Tibial artery (tissue), 4 donors: ENCODE data around the gene EFCAB6.

Experiments used
- DNase-seq, 2 donors: peaks; one replicate each; pipeline ENCODE4 v3.0.0-alpha.2; 2019
- H3K27ac ChIP-seq, 2 donors: fragments of 200-600 bp; sonication (generic) in 1 of 2; 1 replicate in 1 of 2; 2 replicates in 1 of 2; pipeline ENCODE4 v1.5.1; 2018 to 2019; ENCODE audit warnings: mild to moderate bottlenecking in 1 of 2
- H3K27me3 ChIP-seq, 2 donors: fragments of 200-600 bp; sonication (generic) in 1 of 2; one replicate each; pipeline versions ENCODE4 v1.5.1 to v1.6.0; 2016 to 2019
- H3K36me3 ChIP-seq, 3 donors: fragments of 200-600 bp; sonication (generic) in 2 of 3; one replicate each; pipeline ENCODE4 v1.5.1; 2016 to 2019; ENCODE audit warnings: mild to moderate bottlenecking in 2 of 3
- H3K4me1 ChIP-seq, 4 donors: fragments of 200-600 bp; sonication (generic) in 2 of 4; 1 replicate in 3 of 4; 2 replicates in 1 of 4; pipeline ENCODE4 v1.5.1; 2016 to 2019
- H3K4me3 ChIP-seq, 2 donors: fragments of 200-600 bp; sonication (generic) in 1 of 2; 1 replicate in 1 of 2; 2 replicates in 1 of 2; pipeline ENCODE4 v1.5.1; 2018 to 2019; ENCODE audit warnings: mild to moderate bottlenecking in 2 of 2
- H3K9me3 ChIP-seq, 3 donors: fragments of 200-600 bp; sonication (generic) in 1 of 3; one replicate each; pipeline ENCODE4 v1.5.1; 2016 to 2019
- CTCF ChIP-seq, 2 experiments: fragments of 200-600 bp in 1 of 2; fragments of 450-650 bp in 1 of 2; IDR thresholded peaks; one replicate each; pipeline ENCODE4 v1.5.1; 2017 to 2019; ENCODE audit warnings: antibody characterized with exemption in 2 of 2, mild to moderate bottlenecking in 1 of 2, moderate library complexity in 1 of 2
- intact Hi-C: fragments of 100-400 bp; cut with DNase I; formaldehyde crosslinking; loops from one replicate; pipeline ENCODE4 v1.15.0; 2023; ENCODE audit warnings: low total_unique reads

The EFCAB6 gene

GRCh38 chr22:43561415-43562178 is 250.5 kb downstream of the EFCAB6 start:
- Histone ChIP-seq H3K9me3 (peaks cover 0 to 11% (median 6%) of the 10 kb centered on the region in 3 donors), H3K27ac (no peak overlapping the region), H3K4me3 (no peak overlapping the region), H3K27me3 (peaks cover 0 to 3% of the 10 kb centered on the region in 2 donors), H3K4me1 (no peaks in the 10 kb centered on the region), H3K36me3 (no peaks in the 10 kb centered on the region)
- no peak for DNase-seq
- intact Hi-C loops, result no loop called here
- no peak for TF ChIP-seq CTCF (IDR thresholded peaks at IDR 0.05)

GRCh38 chr22:43560651-43561050 is 251.5 kb downstream of the EFCAB6 start:
- TF ChIP-seq CTCF (IDR thresholded peaks at IDR 0.05), result no peak
- Histone ChIP-seq H3K36me3 (no peaks in the 10 kb centered on the region), H3K27me3 (peaks cover 0 to 3% of the 10 kb centered on the region in 2 donors), H3K4me1 (no peaks in the 10 kb centered on the region), H3K9me3 (peaks cover 0 to 11% (median 6%) of the 10 kb centered on the region in 3 donors), H3K4me3 (no peak overlapping the region), H3K27ac (no peak overlapping the region)
- DNase-seq, result no peak
- intact Hi-C loops, result no loop called here

- TF ChIP-seq CTCF (IDR thresholded peaks at IDR 0.05), result no peak
- Histone ChIP-seq H3K27me3 (no peaks in the 10 kb centered on the region), H3K4me1 (no peaks in the 10 kb centered on the region), H3K27ac (no peak overlapping the region), H3K4me3 (no peak overlapping the region), H3K36me3 (no peaks in the 10 kb centered on the region), H3K9me3 (peaks cover 0 to 6% (median 5%) of the 10 kb centered on the region in 3 donors)
- DNase-seq, result no peak
- intact Hi-C loops, result no loop called here
Observed at GRCh38 chr22:43555561-43556515, 256.3 kb downstream of the EFCAB6 start.

GRCh38 chr22:43554694-43555365 is 257.3 kb downstream of the EFCAB6 start:
- Histone ChIP-seq H3K9me3 (peaks cover 0 to 6% (median 5%) of the 10 kb centered on the region in 3 donors), H3K27me3 (no peaks in the 10 kb centered on the region), H3K4me3 (no peak overlapping the region), H3K36me3 (no peaks in the 10 kb centered on the region), H3K4me1 (no peaks in the 10 kb centered on the region), H3K27ac (no peak overlapping the region)
- no peak for DNase-seq
- intact Hi-C loops, result no loop called here
- TF ChIP-seq CTCF (IDR thresholded peaks at IDR 0.05), result no peak

- no peak overlapping the region for H3K27ac ChIP-seq
- DNase-seq, result no peak
- no peaks in the 10 kb centered on the region for H3K27me3 ChIP-seq
- H3K36me3 ChIP-seq, result no peaks in the 10 kb centered on the region
- TF ChIP-seq CTCF (IDR thresholded peaks at IDR 0.05), result no peak
- intact Hi-C loops, result no loop called here
- peaks cover 0 to 6% (median 5%) of the 10 kb centered on the region in 3 donors for H3K9me3 ChIP-seq
- H3K4me3 ChIP-seq, result no peak overlapping the region
- no peaks in the 10 kb centered on the region for H3K4me1 ChIP-seq
Observed at GRCh38 chr22:43554259-43554636, 257.9 kb downstream of the EFCAB6 start.
